ENCODE results near the gene SEC16A. TPM values are rescaled to one million over a fixed set of nuclear protein-coding genes. Genes with fewer than 3 reads are reported as not detected.

The SEC16A gene
- total and polyA plus RNA-seq, 11 donors: 20.9 to 53.3 (median 29.9) TPM

DNA sequence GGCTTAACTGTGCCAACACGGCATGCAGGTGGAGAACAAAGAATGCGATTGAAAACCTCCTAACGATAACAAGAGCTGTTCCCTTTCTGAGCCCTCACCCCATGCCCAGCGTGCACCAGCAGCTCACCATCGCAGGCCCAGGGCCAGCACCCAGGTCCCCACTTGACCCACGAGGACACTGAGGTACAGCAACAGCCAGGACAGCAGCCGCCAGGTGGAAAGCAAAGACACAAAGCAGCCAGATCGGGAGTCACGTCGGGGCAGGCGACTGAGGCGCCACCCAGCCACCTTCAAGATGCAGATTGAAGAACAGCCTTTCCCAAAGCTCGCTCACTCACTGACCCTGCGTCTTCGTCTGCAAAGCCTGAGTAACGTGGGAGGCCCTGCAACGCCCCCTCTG is 6.9 kb upstream of the SEC16A start:
- ATAC-seq: no peak
- DNase-seq: no peak
- Histone ChIP-seq H3K4me3 (no peak overlapping the region), H3K27me3 (no peaks in the 10 kb centered on the region), H3K9me3 (no peaks in the 10 kb centered on the region), H3K4me1 (peaks cover 0 to 37% (median 16%) of the 10 kb centered on the region in 12 donors), H3K27ac (no peak overlapping the region), H3K36me3 (peaks cover 0 to 7% (median 1%) of the 10 kb centered on the region in 9 donors)
- 88 to 95% (median 92%) methylated on average over 11 to 17 of the region's 17 CpGs for WGBS, 4 donors
- TF ChIP-seq, protein P1, sequence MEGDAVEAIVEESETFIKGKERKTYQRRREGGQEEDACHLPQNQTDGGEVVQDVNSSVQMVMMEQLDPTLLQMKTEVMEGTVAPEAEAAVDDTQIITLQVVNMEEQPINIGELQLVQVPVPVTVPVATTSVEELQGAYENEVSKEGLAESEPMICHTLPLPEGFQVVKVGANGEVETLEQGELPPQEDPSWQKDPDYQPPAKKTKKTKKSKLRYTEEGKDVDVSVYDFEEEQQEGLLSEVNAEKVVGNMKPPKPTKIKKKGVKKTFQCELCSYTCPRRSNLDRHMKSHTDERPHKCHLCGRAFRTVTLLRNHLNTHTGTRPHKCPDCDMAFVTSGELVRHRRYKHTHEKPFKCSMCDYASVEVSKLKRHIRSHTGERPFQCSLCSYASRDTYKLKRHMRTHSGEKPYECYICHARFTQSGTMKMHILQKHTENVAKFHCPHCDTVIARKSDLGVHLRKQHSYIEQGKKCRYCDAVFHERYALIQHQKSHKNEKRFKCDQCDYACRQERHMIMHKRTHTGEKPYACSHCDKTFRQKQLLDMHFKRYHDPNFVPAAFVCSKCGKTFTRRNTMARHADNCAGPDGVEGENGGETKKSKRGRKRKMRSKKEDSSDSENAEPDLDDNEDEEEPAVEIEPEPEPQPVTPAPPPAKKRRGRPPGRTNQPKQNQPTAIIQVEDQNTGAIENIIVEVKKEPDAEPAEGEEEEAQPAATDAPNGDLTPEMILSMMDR (IDR thresholded peaks at IDR 0.05): no peak
- TF ChIP-seq POLR2A (IDR thresholded peaks at IDR 0.05): no peak
- intact Hi-C loops (cut with DNase I): loop anchor here (2.0 to 10.0 kb wide), 7 partner anchors 43 to 205 kb away; partner anchors contain the start of gene NOTCH1 (in 3 of the 10)

- intact Hi-C loops (cut with DNase I): loop anchor here (1.0 to 10.0 kb wide), 9 partner anchors 54 to 206 kb away; partner anchors contain the start of gene NOTCH1 (in 2 of the 10)
- 28 to 36% (median 28%) methylated on average over 21 to 22 of the region's 22 CpGs for WGBS, 4 donors
- Histone ChIP-seq H3K27ac (no peak overlapping the region), H3K36me3 (no peaks in the 10 kb centered on the region), H3K4me3 (no peak overlapping the region), H3K27me3 (no peaks in the 10 kb centered on the region), H3K4me1 (peaks cover 8 to 36% (median 23%) of the 10 kb centered on the region in 12 donors), H3K9me3 (no peaks in the 10 kb centered on the region)
- DNase-seq: peak; percentile 68 to 87 (median 73)
- no peak for TF ChIP-seq POLR2A (IDR thresholded peaks at IDR 0.05)
- TF ChIP-seq, protein P1 (IDR thresholded peaks at IDR 0.05): peak; percentile 94 to 100 (median 97)
- ATAC-seq: peak in 2 of 4 donors; percentile 20 to 56
Measured at GRCh38 chr9:136488247-136489214, 5.7 kb upstream of the SEC16A start.

DNA sequence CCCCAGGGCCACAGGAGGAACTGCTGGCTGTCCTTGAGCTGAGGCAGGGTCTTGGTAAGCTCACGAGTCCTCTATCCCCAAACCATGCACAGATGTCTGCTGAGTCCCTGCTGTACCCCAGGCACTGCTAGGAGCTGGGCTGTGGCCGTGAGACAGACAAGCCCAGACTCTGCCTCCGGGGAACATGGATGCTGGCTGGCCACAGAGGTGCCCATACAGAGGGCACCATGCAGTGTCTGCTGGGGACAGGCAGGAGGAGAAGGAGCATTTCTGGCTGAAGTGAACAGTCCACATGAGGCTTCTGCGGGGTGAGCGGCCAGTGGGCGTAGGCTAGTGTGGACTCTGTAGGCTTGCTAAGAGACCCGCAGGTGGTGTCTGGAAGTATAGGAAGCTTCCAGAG is 4.8 kb upstream of the SEC16A start:
- no peak overlapping the region for H3K27ac ChIP-seq
- H3K27me3 ChIP-seq: no peaks in the 10 kb centered on the region
- intact Hi-C loops (cut with DNase I): loop anchor here (1.0 to 10.0 kb wide), 9 partner anchors 55 to 207 kb away; partner anchors contain the start of gene NOTCH1 (in 2 of the 10)
- DNase-seq: no peak
- 89 to 95% (median 94%) methylated on average over 4 to 7 of the region's 7 CpGs for WGBS, 4 donors
- H3K4me1 ChIP-seq: peaks cover 8 to 28% (median 22%) of the 10 kb centered on the region in 12 donors
- no peak overlapping the region for H3K4me3 ChIP-seq
- ATAC-seq: no peak
- no peaks in the 10 kb centered on the region for H3K9me3 ChIP-seq
- H3K36me3 ChIP-seq: no peaks in the 10 kb centered on the region
- TF ChIP-seq POLR2A (IDR thresholded peaks at IDR 0.05): no peak
- TF ChIP-seq, protein P1 (IDR thresholded peaks at IDR 0.05): no peak
